HEK293 (cell line): ENCODE results near the gene UHMK1.

Experiments
- EGR2 ChIP-seq: fragments of 450-650 bp; formaldehyde crosslinking; IDR thresholded peaks from 2 replicates; pipeline ENCODE4 v1.5.1; 2016; ENCODE audit warnings: low read depth, missing biosample characterization, missing genetic modification characterization
- FEZF1 ChIP-seq: fragments of 450-650 bp; formaldehyde crosslinking; IDR thresholded peaks from 2 replicates; pipeline ENCODE4 v1.5.1; 2016; ENCODE audit warnings: missing biosample characterization, missing genetic modification characterization
- HOXC10 ChIP-seq: sonication (generic); formaldehyde crosslinking; IDR thresholded peaks from 2 replicates; pipeline ENCODE4 v1.8.1; 2023; ENCODE audit warnings: mild to moderate bottlenecking, missing genetic modification reagents
- MEIS1 ChIP-seq: sonication (generic); formaldehyde crosslinking; IDR thresholded peaks from 2 replicates; pipeline ENCODE4 v1.8.1; 2022; ENCODE audit warnings: missing genetic modification reagents, mild to moderate bottlenecking, borderline replicate concordance
- OSR2 ChIP-seq: fragments of 450-650 bp; formaldehyde crosslinking; IDR thresholded peaks from 2 replicates; pipeline ENCODE4 v1.5.1; 2016; ENCODE audit warnings: missing biosample characterization, missing genetic modification characterization
- PRDM10 ChIP-seq: fragments of 450-650 bp; formaldehyde crosslinking; IDR thresholded peaks from 2 replicates; pipeline ENCODE4 v1.5.1; 2016; ENCODE audit warnings: missing biosample characterization, missing genetic modification characterization
- ZBTB1 ChIP-seq: fragments of 450-650 bp; formaldehyde crosslinking; IDR thresholded peaks from 2 replicates; pipeline ENCODE4 v1.5.1; 2016; ENCODE audit warnings: missing biosample characterization, missing genetic modification characterization
- ZBTB10 ChIP-seq: fragments of 450-650 bp; formaldehyde crosslinking; IDR thresholded peaks from 2 replicates; pipeline ENCODE4 v1.5.1; 2016; ENCODE audit warnings: missing biosample characterization, missing genetic modification characterization
- ZBTB21 ChIP-seq: fragments of 450-650 bp; formaldehyde crosslinking; IDR thresholded peaks from 2 replicates; pipeline ENCODE4 v1.5.1; 2017; ENCODE audit warnings: missing biosample characterization, missing genetic modification characterization
- ZEB2 ChIP-seq: fragments of 450-650 bp; formaldehyde crosslinking; IDR thresholded peaks from 2 replicates; pipeline ENCODE4 v1.5.1; 2016; ENCODE audit warnings: missing biosample characterization, missing genetic modification characterization
- ZFP37 ChIP-seq: fragments of 450-650 bp; formaldehyde crosslinking; IDR thresholded peaks from 2 replicates; pipeline ENCODE4 v1.5.1; 2016; ENCODE audit warnings: missing biosample characterization, missing genetic modification characterization
- ZFP41 ChIP-seq: fragments of 450-650 bp; formaldehyde crosslinking; IDR thresholded peaks from 2 replicates; pipeline ENCODE4 v1.5.1; 2016; ENCODE audit warnings: missing biosample characterization, missing genetic modification characterization, borderline replicate concordance
- ZIC2 ChIP-seq: fragments of 450-650 bp; formaldehyde crosslinking; IDR thresholded peaks from 2 replicates; pipeline ENCODE4 v1.5.1; 2016; ENCODE audit warnings: missing biosample characterization, missing genetic modification characterization
- ZNF174 ChIP-seq: fragments of 450-650 bp; formaldehyde crosslinking; IDR thresholded peaks from 2 replicates; pipeline ENCODE4 v1.5.0; 2017; ENCODE audit warnings: missing biosample characterization, mild to moderate bottlenecking, missing genetic modification characterization
- ZNF23 ChIP-seq: fragments of 450-650 bp; formaldehyde crosslinking; IDR thresholded peaks from 2 replicates; pipeline ENCODE4 v1.5.1; 2016; ENCODE audit warnings: missing biosample characterization, missing genetic modification characterization, borderline replicate concordance
- ZNF292 ChIP-seq: fragments of 450-650 bp; formaldehyde crosslinking; IDR thresholded peaks from 2 replicates; pipeline ENCODE4 v1.5.1; 2016; ENCODE audit warnings: low read depth, missing biosample characterization, missing genetic modification characterization, borderline replicate concordance
- ZNF366 ChIP-seq: fragments of 450-650 bp; formaldehyde crosslinking; conservative IDR thresholded peaks from 2 replicates; pipeline ENCODE4 v1.5.1; 2016; ENCODE audit warnings: missing biosample characterization, missing genetic modification characterization
- ZNF513 ChIP-seq: fragments of 450-650 bp; IDR thresholded peaks from 2 replicates; pipeline ENCODE4 v1.5.1; 2018; ENCODE audit warnings: missing biosample characterization, missing genetic modification characterization
- ZNF558 ChIP-seq: fragments of 450-650 bp; formaldehyde crosslinking; IDR thresholded peaks from 2 replicates; pipeline ENCODE4 v1.5.1; 2016; ENCODE audit warnings: missing biosample characterization, missing genetic modification characterization
- ZNF621 ChIP-seq: fragments of 450-650 bp; formaldehyde crosslinking; IDR thresholded peaks from 2 replicates; pipeline ENCODE4 v1.5.1; 2017; ENCODE audit warnings: missing biosample characterization, missing genetic modification characterization
- ZNF623 ChIP-seq: fragments of 450-650 bp; formaldehyde crosslinking; IDR thresholded peaks from 2 replicates; pipeline ENCODE4 v1.5.1; 2016; ENCODE audit warnings: missing biosample characterization, missing genetic modification characterization
- ZNF701 ChIP-seq: fragments of 450-650 bp; formaldehyde crosslinking; IDR thresholded peaks from 2 replicates; pipeline ENCODE4 v1.5.1; 2016; ENCODE audit warnings: missing biosample characterization, missing genetic modification characterization
- TF ChIP-seq, protein P1 (sequence below): fragments of 450-650 bp; formaldehyde crosslinking; IDR thresholded peaks from 2 replicates; pipeline ENCODE4 v1.5.1; 2016; ENCODE audit warnings: missing biosample characterization, missing genetic modification characterization
- TF ChIP-seq, protein P2 (sequence below): fragments of 450-650 bp; formaldehyde crosslinking; IDR thresholded peaks from 2 replicates; pipeline ENCODE4 v1.5.1; 2017; ENCODE audit warnings: missing biosample characterization, missing genetic modification characterization

The UHMK1 gene

GRCh38 chr1:162561616-162562469 is 64.2 kb downstream of the UHMK1 start, which contains the start of gene UAP1 (continued):
- TF ChIP-seq MEIS1 (CRISPR knock-in tag) = no peak
- TF ChIP-seq, protein P1, sequence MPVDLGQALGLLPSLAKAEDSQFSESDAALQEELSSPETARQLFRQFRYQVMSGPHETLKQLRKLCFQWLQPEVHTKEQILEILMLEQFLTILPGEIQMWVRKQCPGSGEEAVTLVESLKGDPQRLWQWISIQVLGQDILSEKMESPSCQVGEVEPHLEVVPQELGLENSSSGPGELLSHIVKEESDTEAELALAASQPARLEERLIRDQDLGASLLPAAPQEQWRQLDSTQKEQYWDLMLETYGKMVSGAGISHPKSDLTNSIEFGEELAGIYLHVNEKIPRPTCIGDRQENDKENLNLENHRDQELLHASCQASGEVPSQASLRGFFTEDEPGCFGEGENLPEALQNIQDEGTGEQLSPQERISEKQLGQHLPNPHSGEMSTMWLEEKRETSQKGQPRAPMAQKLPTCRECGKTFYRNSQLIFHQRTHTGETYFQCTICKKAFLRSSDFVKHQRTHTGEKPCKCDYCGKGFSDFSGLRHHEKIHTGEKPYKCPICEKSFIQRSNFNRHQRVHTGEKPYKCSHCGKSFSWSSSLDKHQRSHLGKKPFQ (tag by site-specific recombination) = no peak
- no peak for TF ChIP-seq ZNF513 (tag by site-specific recombination)
- TF ChIP-seq ZNF23 (tag by site-specific recombination) = no peak
- no peak; the same call in 1 of the 2 replicates for TF ChIP-seq ZNF366
- TF ChIP-seq ZNF623 (tag by site-specific recombination) = no peak
- TF ChIP-seq HOXC10 (CRISPR knock-in tag) = no peak
- no peak for TF ChIP-seq ZBTB21 (tag by site-specific recombination)
- TF ChIP-seq PRDM10 (tag by site-specific recombination) = peak; percentile 94
- no peak for TF ChIP-seq ZNF174 (tag by site-specific recombination)
- no peak for TF ChIP-seq ZNF292 (tag by site-specific recombination)
- TF ChIP-seq, protein P2, sequence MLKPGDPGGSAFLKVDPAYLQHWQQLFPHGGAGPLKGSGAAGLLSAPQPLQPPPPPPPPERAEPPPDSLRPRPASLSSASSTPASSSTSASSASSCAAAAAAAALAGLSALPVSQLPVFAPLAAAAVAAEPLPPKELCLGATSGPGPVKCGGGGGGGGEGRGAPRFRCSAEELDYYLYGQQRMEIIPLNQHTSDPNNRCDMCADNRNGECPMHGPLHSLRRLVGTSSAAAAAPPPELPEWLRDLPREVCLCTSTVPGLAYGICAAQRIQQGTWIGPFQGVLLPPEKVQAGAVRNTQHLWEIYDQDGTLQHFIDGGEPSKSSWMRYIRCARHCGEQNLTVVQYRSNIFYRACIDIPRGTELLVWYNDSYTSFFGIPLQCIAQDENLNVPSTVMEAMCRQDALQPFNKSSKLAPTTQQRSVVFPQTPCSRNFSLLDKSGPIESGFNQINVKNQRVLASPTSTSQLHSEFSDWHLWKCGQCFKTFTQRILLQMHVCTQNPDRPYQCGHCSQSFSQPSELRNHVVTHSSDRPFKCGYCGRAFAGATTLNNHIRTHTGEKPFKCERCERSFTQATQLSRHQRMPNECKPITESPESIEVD (tag by site-specific recombination) = no peak
- 0 out of 2 replicates have a peak, but pooled peaks have one; percentile 66 for TF ChIP-seq ZFP37 (tag by site-specific recombination)
- TF ChIP-seq ZIC2 (tag by site-specific recombination) = no peak
- TF ChIP-seq EGR2 (tag by site-specific recombination) = peak; percentile 99
- no peak for TF ChIP-seq FEZF1
- TF ChIP-seq ZEB2 (tag by site-specific recombination) = no peak
- 0 out of 2 replicates have a peak, but pooled peaks have one; percentile 7 for TF ChIP-seq OSR2 (tag by site-specific recombination)
- TF ChIP-seq ZFP41 (tag by site-specific recombination) = no peak
- TF ChIP-seq ZBTB10 = peak; percentile 83
- no peak for TF ChIP-seq ZNF701 (tag by site-specific recombination)
- no peak for TF ChIP-seq ZNF558
- no peak for TF ChIP-seq ZBTB1 (tag by site-specific recombination)
- TF ChIP-seq ZNF621 (tag by site-specific recombination) = no peak
